ENCODE measurements around the gene CDH15.

- TF ChIP-seq CTCF (IDR thresholded peaks at IDR 0.05; ENCODE audit: poor library complexity, severe bottlenecking) (peak; percentile 97), REST (IDR thresholded peaks at IDR 0.05; ENCODE audit: borderline replicate concordance) (no peak), EZH2 (IDR thresholded peaks at IDR 0.05; ENCODE audit: borderline replicate concordance, insufficient read depth, low read length, poor library complexity, severe bottlenecking) (no peak)
Observed at GRCh38 chr16:89216315-89217137, 45.0 kb downstream of the CDH15 start.

Measured in neural cell (in vitro differentiated cells).